Activated naive CD8-positive, alpha-beta T cell treated with anti-CD3 and anti-CD28 coated beads, Interleukin-2, amount 50 U/mL, for 24 hours (primary cell): Measurements from ENCODE around the gene ATP5F1E.

Experiments
- ATAC-seq: fragments of 150-1000 bp; cut with Tn5 transposase; one replicate; pipeline ENCODE4 v1.10.0; 2021
- DNase-seq: peaks from one replicate; pipeline ENCODE4 v3.0.0; 2021
- H3K27ac Mint-ChIP-seq: one replicate; pipeline ENCODE4 v1.8.0; 2021; ENCODE audit warnings: mild to moderate bottlenecking, mixed read lengths
- H3K27me3 Mint-ChIP-seq: one replicate; pipeline ENCODE4 v1.8.0; 2021; ENCODE audit warnings: mixed read lengths
- H3K36me3 Mint-ChIP-seq: one replicate; pipeline ENCODE4 v1.8.0; 2021; ENCODE audit warnings: low read depth, mixed read lengths
- H3K4me1 Mint-ChIP-seq: one replicate; pipeline ENCODE4 v1.8.0; 2021; ENCODE audit warnings: mixed read lengths
- H3K4me3 Mint-ChIP-seq: one replicate; pipeline ENCODE4 v1.8.0; 2021; ENCODE audit warnings: mild to moderate bottlenecking, moderate library complexity, mixed read lengths
- H3K9me3 Mint-ChIP-seq: one replicate; pipeline ENCODE4 v1.8.0; 2021; ENCODE audit warnings: mixed read lengths

The ATP5F1E gene

DNA sequence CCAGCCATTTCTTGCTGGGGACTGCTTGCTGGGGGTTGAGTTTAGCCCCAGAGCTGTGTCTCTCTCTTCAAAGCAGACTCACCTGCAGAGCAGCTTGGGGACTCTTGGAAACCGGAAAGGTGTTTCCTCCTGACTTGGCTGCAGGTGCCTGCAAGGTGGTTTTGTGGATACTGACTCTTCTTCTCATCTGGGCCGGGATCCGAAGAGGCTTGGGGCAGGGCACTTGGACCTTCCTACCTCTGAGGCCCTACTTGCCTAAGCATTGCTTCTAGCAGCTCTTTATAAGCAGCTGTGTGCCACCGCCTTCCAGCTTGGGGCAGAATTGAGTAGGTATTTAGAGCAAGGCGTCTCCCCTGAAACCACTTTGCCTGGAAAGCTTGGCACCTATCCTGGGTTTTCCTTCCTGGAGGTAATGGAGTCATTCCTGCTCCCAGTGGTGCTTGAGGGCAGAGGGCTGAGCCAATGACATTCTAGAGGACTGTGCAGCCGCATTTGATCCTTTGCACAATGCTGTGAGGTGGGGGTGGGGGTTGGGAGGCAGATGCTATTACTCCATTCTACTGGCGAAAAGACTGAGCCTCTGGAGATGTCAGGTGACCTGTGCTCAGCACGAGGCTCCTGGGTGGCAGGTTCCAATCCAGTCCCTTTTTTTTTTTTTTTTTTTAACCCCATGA is 21.7 kb downstream of the ATP5F1E start:
- Mint-ChIP-seq H3K9me3 (no peaks in the 10 kb centered on the region), H3K27ac (no peak overlapping the region), H3K27me3 (no peaks in the 10 kb centered on the region), H3K4me3 (no peak overlapping the region), H3K4me1 (peaks cover 38% of the 10 kb centered on the region), H3K36me3 (no peaks in the 10 kb centered on the region)
- DNase-seq (no peak), ATAC-seq (no peak)

- Mint-ChIP-seq H3K4me3 (no peak overlapping the region), H3K27me3 (no peaks in the 10 kb centered on the region)
Observed at GRCh38 chr20:59008715-59009336, 23.3 kb downstream of the ATP5F1E start.

GRCh38 chr20:59007665-59008511 is 24.2 kb downstream of the ATP5F1E start:
- Mint-ChIP-seq H3K27ac (peak overlapping the region; percentile 71), H3K4me3 (peak overlapping the region; percentile 73), H3K27me3 (no peaks in the 10 kb centered on the region), H3K9me3 (no peaks in the 10 kb centered on the region), H3K4me1 (peaks cover 40% of the 10 kb centered on the region), H3K36me3 (peaks cover 6% of the 10 kb centered on the region)
- DNase-seq (peak; percentile 42), ATAC-seq (no peak)

More at GRCh38 chr20:59008715-59009336, 23.3 kb downstream of the ATP5F1E start:
- H3K36me3 Mint-ChIP-seq = peaks cover 4% of the 10 kb centered on the region
- H3K9me3 Mint-ChIP-seq = no peaks in the 10 kb centered on the region
- H3K4me1 Mint-ChIP-seq = peaks cover 43% of the 10 kb centered on the region
- no peak for ATAC-seq
- DNase-seq = no peak
- no peak overlapping the region for H3K27ac Mint-ChIP-seq

DNA sequence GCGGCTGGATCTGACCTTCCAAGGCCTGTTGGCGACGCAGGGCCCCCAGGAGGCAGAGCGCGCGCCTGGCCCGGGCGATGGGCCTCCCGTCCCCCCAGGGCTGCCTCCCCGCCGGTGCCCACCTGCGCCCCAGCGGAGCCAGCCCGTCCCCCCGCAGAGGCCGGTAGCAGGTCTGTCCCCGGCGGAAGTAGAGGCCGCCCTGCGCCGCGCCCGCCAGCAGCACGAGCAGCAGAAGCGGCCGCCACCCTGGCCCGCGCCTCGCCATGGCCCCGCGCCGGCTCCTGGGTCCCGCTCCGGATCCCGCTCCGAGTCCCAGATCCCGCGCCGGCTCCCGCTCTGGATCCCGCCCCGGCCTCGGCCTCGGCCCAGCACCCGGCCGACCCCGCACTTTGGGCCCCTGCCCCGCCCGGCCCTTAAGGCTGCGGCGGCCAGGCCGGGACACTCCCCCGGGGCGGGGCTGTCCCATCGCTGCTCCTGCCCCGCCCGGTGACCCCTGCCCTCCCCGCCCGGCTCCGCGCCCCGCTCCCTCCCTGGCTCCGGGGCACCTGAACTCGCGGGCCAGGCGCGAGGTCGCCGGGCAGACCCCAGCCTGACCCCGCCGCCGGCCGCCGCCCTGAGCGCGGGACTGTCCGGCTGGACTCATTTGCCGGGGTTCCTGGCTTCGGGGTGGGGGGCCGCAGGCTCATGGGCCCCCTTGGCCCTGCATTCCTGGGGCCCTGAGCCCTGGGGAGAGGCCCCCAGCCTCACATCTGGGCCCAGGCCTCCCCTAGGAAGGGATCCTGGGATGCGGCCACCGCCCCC is 25.1 kb downstream of the ATP5F1E start, which contains the start of gene CTSZ:
CTSZ (minus strand) TSS at position 391 of the 801 bp plus-strand sequence; CDS start at position 265, 126 bp downstream.
- Mint-ChIP-seq H3K4me3 (peak within 1 kb of the TSS; percentile 78), H3K27me3 (no peaks in the 10 kb centered on the region), H3K9me3 (no peaks in the 10 kb centered on the region), H3K27ac (peak within 1 kb of the TSS; percentile 71), H3K36me3 (peaks cover 6% of the 10 kb centered on the region), H3K4me1 (peaks cover 41% of the 10 kb centered on the region)
- ATAC-seq = peak; percentile 60
- peak; percentile 58 for DNase-seq

DNA sequence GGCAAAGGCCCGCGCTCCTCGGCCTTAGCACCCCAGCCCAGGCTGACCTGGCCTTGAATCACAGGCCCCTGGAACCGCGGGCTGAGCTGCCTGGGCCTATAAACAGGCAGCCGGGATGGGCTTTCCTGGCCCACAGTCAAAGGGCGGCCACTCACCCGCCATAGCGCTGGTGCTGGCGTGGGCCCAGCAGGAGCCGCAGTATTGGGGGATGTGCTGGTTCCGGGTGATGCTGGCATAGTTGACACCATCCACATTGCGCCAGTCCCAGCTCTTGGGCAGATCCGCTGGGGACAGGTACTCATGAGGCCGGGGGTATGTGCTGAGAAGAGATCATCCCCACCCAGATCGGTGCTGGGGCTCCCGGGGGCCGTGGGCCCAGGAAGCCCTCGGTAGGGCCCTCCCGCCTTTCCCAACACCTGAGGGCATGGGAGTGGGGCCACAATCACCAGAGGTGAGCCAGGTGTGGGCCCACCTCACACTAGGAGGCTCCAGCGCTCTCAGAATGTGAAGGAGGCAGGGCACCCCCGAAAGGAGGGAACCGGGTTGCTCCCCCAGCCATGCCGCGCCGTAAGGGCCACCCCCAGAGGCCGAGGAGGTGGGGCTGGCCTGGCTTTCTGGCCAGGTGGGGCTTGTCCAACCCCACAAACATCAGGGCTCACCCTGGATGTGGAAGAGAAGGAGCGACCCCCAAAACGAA is 25.8 kb downstream of the ATP5F1E start:
- Mint-ChIP-seq H3K27me3 (no peaks in the 10 kb centered on the region), H3K4me1 (peaks cover 37% of the 10 kb centered on the region), H3K9me3 (no peaks in the 10 kb centered on the region), H3K4me3 (peak overlapping the region; percentile 78), H3K36me3 (peaks cover 6% of the 10 kb centered on the region), H3K27ac (peak overlapping the region; percentile 64)
- DNase-seq (no peak), ATAC-seq (no peak)

DNA sequence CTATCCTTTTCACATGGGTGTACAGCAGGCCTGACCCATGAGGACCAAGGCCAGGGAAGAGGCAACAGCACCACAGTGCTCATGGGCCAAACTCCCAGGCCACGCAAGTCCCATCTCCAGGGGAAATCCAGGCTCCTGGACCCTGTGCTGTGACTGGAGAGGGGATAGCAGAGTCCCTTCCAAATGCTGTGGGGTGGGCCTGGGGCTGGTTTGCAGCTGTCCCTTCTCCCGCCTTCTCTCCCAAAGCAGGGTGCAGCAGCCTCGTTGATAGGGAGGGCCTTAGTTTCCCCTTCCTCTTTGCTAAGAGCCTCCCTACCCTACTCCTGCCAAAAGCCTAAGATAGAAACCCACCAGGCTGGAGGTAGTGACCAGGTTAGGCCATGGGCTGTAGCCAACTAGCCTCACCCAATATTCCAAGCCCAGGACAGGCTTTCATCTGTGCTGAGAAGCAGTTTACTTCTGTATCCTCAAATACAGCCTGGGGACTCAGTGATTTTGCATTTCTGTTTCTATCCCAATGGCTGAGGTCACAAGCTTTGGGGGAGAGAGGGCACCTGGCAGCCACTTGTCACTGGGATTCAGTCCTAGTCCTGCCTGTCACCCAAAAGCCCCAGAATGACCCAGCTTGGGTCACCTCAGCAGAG is 26.5 kb downstream of the ATP5F1E start:
- Mint-ChIP-seq H3K4me3 (peak overlapping the region; percentile 78), H3K36me3 (peaks cover 6% of the 10 kb centered on the region), H3K27me3 (no peaks in the 10 kb centered on the region), H3K27ac (no peak overlapping the region), H3K9me3 (no peaks in the 10 kb centered on the region), H3K4me1 (peaks cover 34% of the 10 kb centered on the region)
- no peak for DNase-seq
- no peak for ATAC-seq

DNA sequence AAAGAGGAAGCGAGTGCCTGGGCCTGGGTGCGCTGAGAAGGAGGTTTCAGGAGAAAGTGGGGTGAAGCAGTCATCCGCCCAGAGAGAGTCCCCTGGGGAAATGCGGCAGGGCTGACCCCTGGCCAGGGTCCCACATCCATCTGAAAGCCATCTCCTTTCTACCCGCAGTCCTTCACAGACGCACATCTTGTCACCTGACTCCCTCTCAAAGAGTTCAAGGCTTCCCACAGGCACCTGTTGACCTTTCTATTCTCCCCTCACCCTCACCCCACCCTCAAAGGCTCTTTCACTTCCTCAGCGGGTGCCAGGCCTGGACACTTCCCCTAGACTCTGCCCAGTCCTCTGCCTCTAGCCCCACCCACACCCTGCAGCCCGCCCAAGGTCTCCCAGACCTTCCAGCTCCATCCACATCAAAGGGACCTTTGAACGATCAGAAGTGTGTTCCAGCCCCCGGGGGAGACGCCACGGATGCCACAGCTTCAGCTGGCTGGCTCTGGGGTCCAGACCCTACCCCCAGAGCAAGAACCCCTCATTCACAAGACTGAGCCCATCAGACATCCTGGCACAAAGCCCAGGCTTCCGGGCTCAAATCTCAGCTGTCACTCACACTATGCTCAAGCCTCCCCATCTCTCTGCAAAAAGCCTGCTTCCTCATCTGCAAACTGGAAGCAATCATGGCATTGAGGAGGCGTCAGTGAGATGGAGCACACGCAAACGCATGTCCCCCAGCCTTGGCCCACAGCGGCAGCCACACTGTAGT is 27.2 kb downstream of the ATP5F1E start:
- Mint-ChIP-seq H3K4me3 (peak overlapping the region; percentile 78), H3K9me3 (no peaks in the 10 kb centered on the region), H3K36me3 (peaks cover 8% of the 10 kb centered on the region), H3K27ac (peak overlapping the region; percentile 82), H3K4me1 (peaks cover 34% of the 10 kb centered on the region), H3K27me3 (no peaks in the 10 kb centered on the region)
- ATAC-seq (peak; percentile 48), DNase-seq (peak; percentile 47)

- Mint-ChIP-seq H3K27ac (peak overlapping the region; percentile 82), H3K4me1 (peaks cover 34% of the 10 kb centered on the region), H3K4me3 (peak overlapping the region; percentile 78), H3K9me3 (no peaks in the 10 kb centered on the region), H3K36me3 (peaks cover 8% of the 10 kb centered on the region), H3K27me3 (no peaks in the 10 kb centered on the region)
- peak; percentile 69 for DNase-seq
- no peak for ATAC-seq
Observed at GRCh38 chr20:59004493-59004762, 27.7 kb downstream of the ATP5F1E start.

GRCh38 chr20:59003836-59004492 is 28.2 kb downstream of the ATP5F1E start:
- peak; percentile 10 for DNase-seq
- H3K36me3 Mint-ChIP-seq = peaks cover 8% of the 10 kb centered on the region
- H3K4me3 Mint-ChIP-seq = peak overlapping the region; percentile 78
- no peaks in the 10 kb centered on the region for H3K9me3 Mint-ChIP-seq
- H3K4me1 Mint-ChIP-seq = peaks cover 34% of the 10 kb centered on the region
- H3K27ac Mint-ChIP-seq = peak overlapping the region; percentile 82
- ATAC-seq = no peak
- H3K27me3 Mint-ChIP-seq = no peaks in the 10 kb centered on the region

DNA sequence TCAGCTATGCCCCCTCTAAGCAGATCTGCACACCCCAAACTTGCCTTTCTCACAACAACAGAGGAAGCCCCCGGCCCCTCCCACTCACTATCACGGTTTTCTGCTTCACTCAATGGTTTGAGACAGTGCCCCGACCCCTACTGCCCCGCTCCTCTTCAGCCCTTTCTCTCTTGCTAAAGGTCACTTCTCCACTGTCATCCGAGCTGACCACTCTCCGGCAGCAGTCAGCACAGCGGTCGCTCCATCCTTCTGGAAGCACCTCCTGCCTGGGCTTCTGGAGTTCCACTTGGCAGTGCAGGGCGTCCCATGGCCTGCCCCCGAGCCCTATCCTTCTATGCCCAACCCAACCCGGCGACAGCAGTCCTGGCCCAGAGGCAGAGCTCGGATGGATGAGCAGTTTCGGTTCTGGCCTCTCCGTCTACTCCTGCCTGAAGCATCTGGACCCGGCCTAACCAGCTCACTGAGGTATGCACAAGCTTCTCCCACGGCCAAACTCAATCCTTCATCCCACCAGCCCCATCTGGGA is 29.2 kb downstream of the ATP5F1E start:
- H3K9me3 Mint-ChIP-seq = no peaks in the 10 kb centered on the region
- ATAC-seq = no peak
- no peaks in the 10 kb centered on the region for H3K27me3 Mint-ChIP-seq
- H3K4me1 Mint-ChIP-seq = peaks cover 30% of the 10 kb centered on the region
- no peak for DNase-seq
- H3K36me3 Mint-ChIP-seq = peaks cover 8% of the 10 kb centered on the region
- peak overlapping the region; percentile 82 for H3K27ac Mint-ChIP-seq
- H3K4me3 Mint-ChIP-seq = no peak overlapping the region

- H3K4me1 Mint-ChIP-seq = peaks cover 28% of the 10 kb centered on the region
- no peak overlapping the region for H3K27ac Mint-ChIP-seq
- H3K4me3 Mint-ChIP-seq = no peak overlapping the region
- no peaks in the 10 kb centered on the region for H3K9me3 Mint-ChIP-seq
- H3K36me3 Mint-ChIP-seq = peaks cover 13% of the 10 kb centered on the region
- ATAC-seq = no peak
- DNase-seq = no peak
- no peaks in the 10 kb centered on the region for H3K27me3 Mint-ChIP-seq
Observed at GRCh38 chr20:59002388-59002787, 29.7 kb downstream of the ATP5F1E start.

DNA sequence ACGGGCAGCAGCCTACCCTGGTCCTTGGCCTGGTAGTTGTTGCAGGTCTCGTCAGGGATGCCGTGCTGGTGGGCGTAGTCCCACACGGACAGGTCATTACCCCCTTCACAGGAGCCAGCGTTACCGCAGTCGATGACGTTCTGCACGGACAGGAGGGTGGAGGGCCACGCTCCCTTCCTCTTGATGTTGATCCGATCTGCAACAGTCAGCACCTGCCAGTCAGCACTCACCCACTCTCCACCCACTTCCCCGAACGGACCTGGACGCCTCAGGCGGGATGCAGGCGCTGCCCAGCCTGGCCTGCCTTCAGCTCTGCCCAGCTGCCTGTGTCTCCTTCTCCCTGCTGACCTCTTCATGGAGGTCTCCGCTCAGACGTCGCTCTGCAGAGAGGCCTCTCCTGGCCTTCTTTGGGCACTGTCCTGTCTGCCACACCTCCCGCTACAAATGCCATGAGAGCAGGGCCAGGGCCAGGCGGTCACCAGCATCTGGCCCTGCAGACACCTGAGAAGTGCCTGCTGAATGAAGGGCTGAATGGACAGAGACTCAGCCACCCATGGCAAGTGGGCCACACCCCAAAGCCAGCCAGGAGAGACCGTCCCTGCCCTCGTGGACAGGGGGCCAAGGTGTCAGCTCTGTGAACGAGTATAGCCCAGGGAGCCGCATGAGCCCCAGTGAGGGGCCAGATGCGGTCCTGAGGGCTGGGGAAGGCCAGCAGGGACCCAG is 30.5 kb downstream of the ATP5F1E start:
- peaks cover 17% of the 10 kb centered on the region for H3K36me3 Mint-ChIP-seq
- no peaks in the 10 kb centered on the region for H3K27me3 Mint-ChIP-seq
- no peaks in the 10 kb centered on the region for H3K9me3 Mint-ChIP-seq
- H3K27ac Mint-ChIP-seq = no peak overlapping the region
- ATAC-seq (no peak), DNase-seq (no peak)
- H3K4me1 Mint-ChIP-seq = peaks cover 28% of the 10 kb centered on the region
- no peak overlapping the region for H3K4me3 Mint-ChIP-seq
